ENCODE results near the gene SELENOK. TPM values are rescaled to one million over a fixed set of nuclear protein-coding genes. Genes with fewer than 3 reads are reported as not detected.

Gene SELENOK
- total and polyA plus RNA-seq, 2 of the 4 experiments (the other 2 are of a cell fraction): 35.5 to 37.1 TPM

GRCh38 chr3:53936347-53936746 is 44.7 kb upstream of the SELENOK start:
- no peaks in the 10 kb centered on the region for H3K36me3 ChIP-seq (ENCODE audit: control insufficient read depth, insufficient read depth, low read length)
- no peak overlapping the region for H4K8ac ChIP-seq (ENCODE audit: low read depth in 2 of 2, low read length in 2 of 2)
- BruUV-seq (replicated peaks): no TSS peak
- H2AFZ ChIP-seq (replicated peaks; ENCODE audit: low read length, poor library complexity): no peak overlapping the region
- H3K4me1 ChIP-seq (ENCODE audit: control insufficient read depth, insufficient read depth, low read length): no peaks in the 10 kb centered on the region
- dilution Hi-C loops (cut with HindIII; ENCODE audit: low sequenced_read_pairs, unreplicated experiment): no loop called here
- no peak overlapping the region for H3K4me2 ChIP-seq (ENCODE audit: low read depth, low read length)
- no peaks in the 10 kb centered on the region for H3K79me1 ChIP-seq (ENCODE audit: low read depth in 1 of 2, low read length in 2 of 2)
- in situ Hi-C loops (cut with MboI; ENCODE audit: low sequenced_read_pairs): no loop called here
- WGBS, 2 experiments (ENCODE audit: extremely low coverage in 2 of 2, insufficient read length in 1 of 2): no CpG with 5 or more reads among the region's 1 CpG
- no peak overlapping the region for H2BK20ac ChIP-seq (ENCODE audit: low read depth, low read length)
- H3K9me3 ChIP-seq (ENCODE audit: control insufficient read depth, insufficient read depth, low read length): no peaks in the 10 kb centered on the region
- H3K18ac ChIP-seq (ENCODE audit: low read depth, low read length): no peak overlapping the region
- no peak overlapping the region for H2BK120ac ChIP-seq (ENCODE audit: low read depth, low read length)
- no peaks in the 10 kb centered on the region for H3K27me3 ChIP-seq (ENCODE audit: control insufficient read depth, insufficient read depth, low read length)
- ChIA-PET CTCF (no interaction called here), POLR2A (ENCODE audit: unreplicated experiment) (no interaction called here)
- DNase-seq: no peak
- no peak overlapping the region for H3K9ac ChIP-seq (ENCODE audit: low read depth, low read length)
- no peak overlapping the region for H3K56ac ChIP-seq (ENCODE audit: extremely low read depth, insufficient read depth, low read length)
- no peaks in the 10 kb centered on the region for H3K9me1 ChIP-seq (ENCODE audit: insufficient read depth, low read length)
- H2AK5ac ChIP-seq (ENCODE audit: low read depth, low read length): no peak overlapping the region
- H3K4ac ChIP-seq (ENCODE audit: low read depth, low read length): no peak overlapping the region
- no peak overlapping the region for H3K4me3 ChIP-seq (ENCODE audit: insufficient read depth, low read depth, low read length)
- H3K23ac ChIP-seq (ENCODE audit: low read depth, low read length): no peak overlapping the region
- no peak for ATAC-seq (ENCODE audit: low read depth)
- intact Hi-C loops (cut with micrococcal nuclease): loop anchor here (10.0 kb wide), 2 partner anchors 488 to 888 kb away; no protein-coding TSS in a partner anchor
- H4K91ac ChIP-seq (ENCODE audit: insufficient read depth, low read depth, low read length): no peak overlapping the region
- H3K14ac ChIP-seq (replicated peaks; ENCODE audit: low read depth, low read length): no peak overlapping the region
- H4K5ac ChIP-seq (ENCODE audit: low read depth, low read length): no peak overlapping the region
- H3K27ac ChIP-seq (ENCODE audit: insufficient read depth, low read length): no peak overlapping the region
- TF ChIP-seq RFX5 (IDR thresholded peaks at IDR 0.05; ENCODE audit: low read depth, low read length): no peak
- TF ChIP-seq, protein P1, sequence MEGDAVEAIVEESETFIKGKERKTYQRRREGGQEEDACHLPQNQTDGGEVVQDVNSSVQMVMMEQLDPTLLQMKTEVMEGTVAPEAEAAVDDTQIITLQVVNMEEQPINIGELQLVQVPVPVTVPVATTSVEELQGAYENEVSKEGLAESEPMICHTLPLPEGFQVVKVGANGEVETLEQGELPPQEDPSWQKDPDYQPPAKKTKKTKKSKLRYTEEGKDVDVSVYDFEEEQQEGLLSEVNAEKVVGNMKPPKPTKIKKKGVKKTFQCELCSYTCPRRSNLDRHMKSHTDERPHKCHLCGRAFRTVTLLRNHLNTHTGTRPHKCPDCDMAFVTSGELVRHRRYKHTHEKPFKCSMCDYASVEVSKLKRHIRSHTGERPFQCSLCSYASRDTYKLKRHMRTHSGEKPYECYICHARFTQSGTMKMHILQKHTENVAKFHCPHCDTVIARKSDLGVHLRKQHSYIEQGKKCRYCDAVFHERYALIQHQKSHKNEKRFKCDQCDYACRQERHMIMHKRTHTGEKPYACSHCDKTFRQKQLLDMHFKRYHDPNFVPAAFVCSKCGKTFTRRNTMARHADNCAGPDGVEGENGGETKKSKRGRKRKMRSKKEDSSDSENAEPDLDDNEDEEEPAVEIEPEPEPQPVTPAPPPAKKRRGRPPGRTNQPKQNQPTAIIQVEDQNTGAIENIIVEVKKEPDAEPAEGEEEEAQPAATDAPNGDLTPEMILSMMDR (conservative IDR thresholded peaks at IDR 0.05; ENCODE audit: low read depth, low read length): no peak
- TF ChIP-seq, protein P2, sequence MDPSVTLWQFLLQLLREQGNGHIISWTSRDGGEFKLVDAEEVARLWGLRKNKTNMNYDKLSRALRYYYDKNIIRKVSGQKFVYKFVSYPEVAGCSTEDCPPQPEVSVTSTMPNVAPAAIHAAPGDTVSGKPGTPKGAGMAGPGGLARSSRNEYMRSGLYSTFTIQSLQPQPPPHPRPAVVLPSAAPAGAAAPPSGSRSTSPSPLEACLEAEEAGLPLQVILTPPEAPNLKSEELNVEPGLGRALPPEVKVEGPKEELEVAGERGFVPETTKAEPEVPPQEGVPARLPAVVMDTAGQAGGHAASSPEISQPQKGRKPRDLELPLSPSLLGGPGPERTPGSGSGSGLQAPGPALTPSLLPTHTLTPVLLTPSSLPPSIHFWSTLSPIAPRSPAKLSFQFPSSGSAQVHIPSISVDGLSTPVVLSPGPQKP (IDR thresholded peaks at IDR 0.05; ENCODE audit: borderline replicate concordance, low read depth, low read length): no peak
- no peak for TF ChIP-seq CHD1 (IDR thresholded peaks at IDR 0.05; ENCODE audit: low read depth, low read length)
- no peak for TF ChIP-seq RAD21 (IDR thresholded peaks at IDR 0.05; ENCODE audit: low read length)
- no peak for TF ChIP-seq CEBPB (IDR thresholded peaks at IDR 0.05; ENCODE audit: low read depth, low read length)
- no peak for TF ChIP-seq MAFK (IDR thresholded peaks at IDR 0.05; ENCODE audit: low read depth, low read length)
- no peak for TF ChIP-seq RCOR1 (IDR thresholded peaks at IDR 0.05; ENCODE audit: insufficient replicate concordance, low read length)
- no peak for TF ChIP-seq BHLHE40 (IDR thresholded peaks at IDR 0.05; ENCODE audit: low read depth, low read length)
- no peak for TF ChIP-seq USF2 (IDR thresholded peaks at IDR 0.05; ENCODE audit: low read depth, low read length)
- TF ChIP-seq NFE2L2 (IDR thresholded peaks at IDR 0.05; ENCODE audit: low read depth, low read length): no peak
- no peak for TF ChIP-seq MAZ (IDR thresholded peaks at IDR 0.05; ENCODE audit: borderline replicate concordance, low read depth, low read length)
- no peak for TF ChIP-seq POLR2A (IDR thresholded peaks at IDR 0.05; ENCODE audit: low read depth, low read length)
- TF ChIP-seq MXI1 (IDR thresholded peaks at IDR 0.05; ENCODE audit: borderline replicate concordance, low read depth, low read length): no peak
- TF ChIP-seq SMC3 (IDR thresholded peaks at IDR 0.05; ENCODE audit: low read depth, low read length): no peak
- TF ChIP-seq FOS (IDR thresholded peaks at IDR 0.05; ENCODE audit: low read depth, low read length): no peak
- H2BK5ac ChIP-seq (ENCODE audit: low read depth, low read length, poor library complexity, severe bottlenecking): no peak overlapping the region
- no peak overlapping the region for H2AK9ac ChIP-seq (replicated peaks; ENCODE audit: low read depth, low read length, poor library complexity)
- H4K20me1 ChIP-seq (ENCODE audit: insufficient read depth, low read length): no peaks in the 10 kb centered on the region
- no peak overlapping the region for H2BK15ac ChIP-seq (ENCODE audit: low read depth, low read length)

Measured in IMR-90 (cell line).